ENCODE results near the gene LIX1. TPM values are rescaled to one million over a fixed set of nuclear protein-coding genes. Genes with fewer than 3 reads are reported as not detected.

The LIX1 gene
- total and polyA plus RNA-seq, 7 donors, result 0.54 to 3.6 (median 1.7) TPM; not detected in 2

DNA sequence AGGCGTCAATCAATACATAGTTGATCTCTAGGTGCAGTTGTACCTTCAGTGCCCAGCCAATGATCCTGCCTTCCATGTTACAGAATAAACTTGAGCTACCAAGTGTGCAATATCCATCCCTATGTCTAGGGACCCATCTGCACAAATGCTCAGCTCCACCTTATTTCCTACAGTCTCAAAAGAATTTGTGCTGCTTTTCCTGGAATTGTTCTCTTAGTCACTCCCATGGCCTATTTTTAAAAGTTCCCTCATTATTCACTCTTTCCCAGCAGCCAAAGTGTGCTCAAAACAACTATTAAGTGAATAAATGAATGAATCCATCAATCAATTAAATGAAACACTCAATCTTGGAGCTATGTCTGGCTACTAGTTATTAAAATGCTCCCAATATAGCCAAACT lies 14.7 kb downstream of the LIX1 start:
- Histone ChIP-seq H3K27me3 (no peaks in the 10 kb centered on the region), H3K27ac (no peak overlapping the region), H3K9me3 (no peaks in the 10 kb centered on the region), H3K4me3 (no peak overlapping the region), H3K4me1 (peaks cover 0 to 14% (median 6%) of the 10 kb centered on the region in 4 donors), H3K36me3 (no peaks in the 10 kb centered on the region)
- TF ChIP-seq EP300 (IDR thresholded peaks at IDR 0.05), result no peak
- TF ChIP-seq, protein P1, sequence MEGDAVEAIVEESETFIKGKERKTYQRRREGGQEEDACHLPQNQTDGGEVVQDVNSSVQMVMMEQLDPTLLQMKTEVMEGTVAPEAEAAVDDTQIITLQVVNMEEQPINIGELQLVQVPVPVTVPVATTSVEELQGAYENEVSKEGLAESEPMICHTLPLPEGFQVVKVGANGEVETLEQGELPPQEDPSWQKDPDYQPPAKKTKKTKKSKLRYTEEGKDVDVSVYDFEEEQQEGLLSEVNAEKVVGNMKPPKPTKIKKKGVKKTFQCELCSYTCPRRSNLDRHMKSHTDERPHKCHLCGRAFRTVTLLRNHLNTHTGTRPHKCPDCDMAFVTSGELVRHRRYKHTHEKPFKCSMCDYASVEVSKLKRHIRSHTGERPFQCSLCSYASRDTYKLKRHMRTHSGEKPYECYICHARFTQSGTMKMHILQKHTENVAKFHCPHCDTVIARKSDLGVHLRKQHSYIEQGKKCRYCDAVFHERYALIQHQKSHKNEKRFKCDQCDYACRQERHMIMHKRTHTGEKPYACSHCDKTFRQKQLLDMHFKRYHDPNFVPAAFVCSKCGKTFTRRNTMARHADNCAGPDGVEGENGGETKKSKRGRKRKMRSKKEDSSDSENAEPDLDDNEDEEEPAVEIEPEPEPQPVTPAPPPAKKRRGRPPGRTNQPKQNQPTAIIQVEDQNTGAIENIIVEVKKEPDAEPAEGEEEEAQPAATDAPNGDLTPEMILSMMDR (IDR thresholded peaks at IDR 0.05), result no peak
- no peak for TF ChIP-seq POLR2A (IDR thresholded peaks at IDR 0.05)
- TF ChIP-seq POLR2AphosphoS5 (IDR thresholded peaks at IDR 0.05), result no peak
- 100% methylated on average over 1 of the region's 1 CpG for WGBS, 2 donors
- no peak for DNase-seq
- intact Hi-C loops (cut with DNase I), result no loop called here

DNA sequence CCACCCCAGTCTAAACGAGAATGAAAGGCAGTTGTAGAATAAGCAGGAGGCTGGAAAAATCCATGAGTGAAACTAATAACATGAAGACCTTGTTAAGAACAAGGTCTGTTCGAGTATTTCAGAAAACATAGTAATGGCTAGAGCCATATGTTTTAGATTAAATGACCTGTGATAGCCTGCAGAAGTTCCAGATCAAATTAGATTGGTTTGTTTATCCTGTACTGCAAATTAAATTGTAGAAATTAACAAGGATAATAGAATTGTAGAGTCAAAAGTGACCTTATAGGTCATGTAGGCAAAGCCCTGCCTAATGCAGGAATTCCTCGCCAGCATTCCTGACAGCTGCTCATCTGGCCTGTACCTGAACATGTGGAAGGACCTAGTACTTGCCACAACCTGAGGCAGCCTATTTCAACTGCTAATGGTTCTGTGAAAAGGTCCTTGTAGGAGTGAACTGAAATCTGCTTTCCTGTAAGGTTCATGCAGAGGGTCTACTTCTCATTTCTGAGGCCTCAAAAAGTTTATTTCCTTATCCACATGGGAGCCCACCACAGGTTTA lies 17.2 kb downstream of the LIX1 start:
- 79 to 83% methylated on average over 3 of the region's 3 CpGs for WGBS, 2 donors
- Histone ChIP-seq H3K27ac (no peak overlapping the region), H3K36me3 (no peaks in the 10 kb centered on the region), H3K4me1 (no peaks in the 10 kb centered on the region), H3K27me3 (no peaks in the 10 kb centered on the region), H3K4me3 (no peak overlapping the region), H3K9me3 (no peaks in the 10 kb centered on the region)
- DNase-seq, result no peak
- intact Hi-C loops (cut with DNase I), result no loop called here
- TF ChIP-seq, protein P1 (IDR thresholded peaks at IDR 0.05), result no peak
- TF ChIP-seq EP300 (IDR thresholded peaks at IDR 0.05) (no peak), POLR2AphosphoS5 (IDR thresholded peaks at IDR 0.05) (no peak), POLR2A (IDR thresholded peaks at IDR 0.05) (no peak)

DNA sequence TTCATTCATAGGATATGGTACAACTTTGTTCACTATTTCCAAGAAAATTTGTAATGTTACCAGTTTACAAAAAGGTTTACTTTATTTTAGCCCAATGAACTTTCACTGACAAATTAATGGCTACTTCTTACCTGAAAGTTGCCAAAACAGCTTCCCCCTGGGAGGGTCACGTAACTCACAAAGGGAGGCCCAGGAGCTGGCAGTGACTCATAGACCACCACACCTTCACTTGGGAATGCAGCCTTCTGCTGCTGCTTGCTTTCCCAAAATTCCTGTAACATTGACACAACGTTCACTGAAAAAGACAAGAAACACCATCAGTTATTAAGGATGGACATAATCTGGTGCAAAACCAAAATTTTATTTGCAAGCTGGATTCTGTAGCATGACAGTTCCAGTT lies 18.1 kb downstream of the LIX1 start:
- no peak for DNase-seq
- WGBS, 2 donors, result 86 to 89% methylated on average over 2 of the region's 2 CpGs
- Histone ChIP-seq H3K4me3 (no peak overlapping the region), H3K4me1 (no peaks in the 10 kb centered on the region), H3K36me3 (no peaks in the 10 kb centered on the region), H3K27ac (no peak overlapping the region), H3K27me3 (no peaks in the 10 kb centered on the region), H3K9me3 (no peaks in the 10 kb centered on the region)
- intact Hi-C loops (cut with DNase I), result no loop called here
- no peak for TF ChIP-seq EP300 (IDR thresholded peaks at IDR 0.05)
- TF ChIP-seq POLR2AphosphoS5 (IDR thresholded peaks at IDR 0.05), result no peak
- no peak for TF ChIP-seq POLR2A (IDR thresholded peaks at IDR 0.05)
- TF ChIP-seq, protein P1 (IDR thresholded peaks at IDR 0.05), result no peak

DNA sequence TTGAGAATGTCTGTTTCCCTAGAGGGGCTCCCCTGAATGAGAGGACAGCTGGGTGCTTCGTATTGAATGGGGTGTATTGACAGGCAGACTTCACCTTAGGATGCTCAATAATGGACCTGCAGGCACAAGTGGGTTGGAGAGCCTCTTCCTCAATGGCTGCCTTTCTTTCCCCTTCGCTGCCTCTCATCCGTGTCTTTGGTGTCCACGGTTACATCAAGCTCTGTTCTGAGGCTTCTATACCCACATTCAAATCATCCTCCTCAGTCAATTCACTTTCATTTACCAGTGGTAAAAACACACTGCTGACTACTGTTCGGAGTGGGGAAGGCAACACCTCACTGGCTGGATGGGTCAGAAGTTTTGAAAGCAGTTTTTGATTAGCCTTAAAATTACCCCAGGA lies 20.6 kb downstream of the LIX1 start:
- Histone ChIP-seq H3K27ac (no peak overlapping the region), H3K4me3 (no peak overlapping the region), H3K4me1 (no peaks in the 10 kb centered on the region), H3K9me3 (no peaks in the 10 kb centered on the region), H3K27me3 (no peaks in the 10 kb centered on the region), H3K36me3 (no peaks in the 10 kb centered on the region)
- 93 to 96% methylated on average over 5 of the region's 5 CpGs for WGBS, 2 donors
- TF ChIP-seq POLR2A (IDR thresholded peaks at IDR 0.05) (no peak), EP300 (IDR thresholded peaks at IDR 0.05) (no peak), POLR2AphosphoS5 (IDR thresholded peaks at IDR 0.05) (no peak)
- TF ChIP-seq, protein P1 (IDR thresholded peaks at IDR 0.05), result no peak
- DNase-seq, result no peak
- intact Hi-C loops (cut with DNase I), result no loop called here

DNA sequence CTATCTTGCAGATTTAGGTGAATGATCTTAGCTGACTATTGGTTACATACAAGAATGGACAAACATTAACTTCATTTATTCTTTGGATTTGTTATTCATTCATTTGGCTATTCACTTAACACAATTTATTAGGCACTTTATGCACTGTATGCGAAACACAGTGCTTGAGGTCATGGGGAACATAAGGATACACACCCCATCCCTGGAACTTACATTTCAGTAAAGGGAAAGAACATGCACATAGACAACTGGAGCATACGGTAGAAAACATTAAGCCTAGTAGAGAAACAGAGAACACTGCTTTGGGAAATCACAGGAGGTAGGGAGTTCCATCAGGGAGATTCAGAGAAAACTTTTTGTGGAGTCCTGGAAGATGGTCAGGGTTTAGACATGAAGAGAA lies 22.2 kb downstream of the LIX1 start:
- no peak for DNase-seq
- H3K9me3 ChIP-seq, result no peaks in the 10 kb centered on the region
- H3K4me1 ChIP-seq, result no peaks in the 10 kb centered on the region
- H3K27me3 ChIP-seq, result no peaks in the 10 kb centered on the region
- WGBS, 2 donors, result 75 to 80% methylated on average over 2 of the region's 2 CpGs
- H3K4me3 ChIP-seq, result no peak overlapping the region
- intact Hi-C loops (cut with DNase I), result no loop called here
- H3K36me3 ChIP-seq, result no peaks in the 10 kb centered on the region
- TF ChIP-seq, protein P1 (IDR thresholded peaks at IDR 0.05), result no peak
- TF ChIP-seq POLR2A (IDR thresholded peaks at IDR 0.05) (no peak), EP300 (IDR thresholded peaks at IDR 0.05) (no peak), POLR2AphosphoS5 (IDR thresholded peaks at IDR 0.05) (no peak)
- H3K27ac ChIP-seq, result no peak overlapping the region
